HL-60 (cell line): ENCODE data around the gene TAT.

Experiments used
- GABPA ChIP-seq: IDR thresholded peaks from 2 replicates; pipeline ENCODE4 v1.6.1; 2012; ENCODE audit warnings: low read depth
- POLR2AphosphoS5 ChIP-seq: IDR thresholded peaks from 2 replicates; pipeline ENCODE4 v1.6.1; 2012; ENCODE audit warnings: low read depth
- SPI1 ChIP-seq: IDR thresholded peaks from 2 replicates; pipeline ENCODE4 v1.6.1; 2012; ENCODE audit warnings: low read depth, mild to moderate bottlenecking, borderline replicate concordance
- TF ChIP-seq, protein P1 (sequence below): IDR thresholded peaks from one replicate; pipeline ENCODE4 v1.5.1; 2011; ENCODE audit warnings: low read length, control low read depth, inconsistent platforms; ENCODE audit not compliant: insufficient read depth

DNA sequence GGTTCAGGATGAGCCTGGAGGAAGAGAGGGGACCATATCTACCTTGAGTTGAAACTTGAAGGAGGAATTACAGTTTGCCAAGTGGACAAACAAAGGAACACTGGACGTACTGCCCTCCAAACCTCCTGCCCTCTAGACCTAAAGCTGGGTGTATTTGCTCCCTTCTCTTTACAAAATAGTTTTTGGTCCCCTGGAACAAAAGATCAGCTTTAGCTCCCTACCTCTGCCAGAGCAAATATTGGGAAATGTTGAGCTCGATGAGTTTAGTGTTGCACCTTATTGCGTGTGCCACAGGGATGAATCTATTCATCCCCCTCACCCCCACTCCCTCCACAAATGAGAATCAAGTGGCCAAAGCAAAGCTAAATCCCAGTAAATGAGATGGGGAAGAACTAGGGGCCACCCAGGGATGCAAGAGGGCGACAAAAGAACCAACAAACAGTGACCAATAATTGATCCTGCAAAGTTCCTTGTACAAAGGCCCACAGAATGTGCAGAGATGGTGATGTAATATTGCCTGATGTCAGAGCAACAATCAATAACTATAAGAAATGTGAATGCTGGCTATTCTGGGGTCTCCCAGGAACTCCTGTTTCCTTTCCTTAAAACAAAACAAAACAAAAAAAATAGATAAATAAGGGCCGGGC lies 17.2 kb upstream of the TAT start:
- TF ChIP-seq, protein P1, sequence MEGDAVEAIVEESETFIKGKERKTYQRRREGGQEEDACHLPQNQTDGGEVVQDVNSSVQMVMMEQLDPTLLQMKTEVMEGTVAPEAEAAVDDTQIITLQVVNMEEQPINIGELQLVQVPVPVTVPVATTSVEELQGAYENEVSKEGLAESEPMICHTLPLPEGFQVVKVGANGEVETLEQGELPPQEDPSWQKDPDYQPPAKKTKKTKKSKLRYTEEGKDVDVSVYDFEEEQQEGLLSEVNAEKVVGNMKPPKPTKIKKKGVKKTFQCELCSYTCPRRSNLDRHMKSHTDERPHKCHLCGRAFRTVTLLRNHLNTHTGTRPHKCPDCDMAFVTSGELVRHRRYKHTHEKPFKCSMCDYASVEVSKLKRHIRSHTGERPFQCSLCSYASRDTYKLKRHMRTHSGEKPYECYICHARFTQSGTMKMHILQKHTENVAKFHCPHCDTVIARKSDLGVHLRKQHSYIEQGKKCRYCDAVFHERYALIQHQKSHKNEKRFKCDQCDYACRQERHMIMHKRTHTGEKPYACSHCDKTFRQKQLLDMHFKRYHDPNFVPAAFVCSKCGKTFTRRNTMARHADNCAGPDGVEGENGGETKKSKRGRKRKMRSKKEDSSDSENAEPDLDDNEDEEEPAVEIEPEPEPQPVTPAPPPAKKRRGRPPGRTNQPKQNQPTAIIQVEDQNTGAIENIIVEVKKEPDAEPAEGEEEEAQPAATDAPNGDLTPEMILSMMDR = no peak
- TF ChIP-seq POLR2AphosphoS5 (no peak), GABPA (no peak), SPI1 (no peak)
